NCI-H446 (cell line): Measurements from ENCODE around the gene RMC1.
"Not testable (repeated sequence)": the region's sequence is repeated elsewhere in the genome, so short reads cannot be mapped to it uniquely, and the experiment has no call there.

Source experiments
- DNase-seq, 2 experiments: peaks; one replicate each; lab custom pipeline; 2025; lab: John Stamatoyannopoulos, UW

Gene RMC1

DNA sequence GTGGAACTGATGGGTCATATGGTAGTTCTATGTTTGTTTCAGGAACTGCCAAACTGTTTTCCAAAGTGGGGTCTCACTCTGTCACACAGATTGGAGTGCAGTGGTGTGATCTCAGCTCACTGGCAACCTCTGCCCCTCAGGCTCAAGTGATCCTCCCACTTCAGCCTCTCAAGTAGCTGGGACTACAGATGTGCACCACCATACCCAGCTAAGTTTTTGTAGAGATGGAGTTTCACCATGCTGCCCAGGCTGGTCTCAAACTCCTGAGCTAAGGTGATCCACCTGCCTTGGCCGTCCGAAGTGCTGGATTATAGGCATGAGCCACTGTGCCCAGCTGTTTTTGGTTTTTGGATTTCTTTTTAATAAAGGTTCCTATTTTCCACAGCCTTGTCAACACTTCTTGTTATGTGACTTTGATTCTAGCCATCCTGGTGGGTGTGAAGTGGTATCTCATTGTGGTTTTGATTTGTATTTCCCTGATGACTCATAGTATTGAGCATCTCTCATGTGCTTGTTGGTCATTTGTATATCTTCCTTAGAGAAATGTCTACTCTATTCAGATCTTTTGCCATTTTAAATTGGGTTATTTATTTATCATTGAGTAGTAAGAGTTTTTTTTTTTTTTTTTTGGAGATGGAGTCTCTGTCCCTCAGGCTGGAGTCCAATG lies 60.2 kb downstream of the RMC1 start:
- DNase-seq: no peak

DNA sequence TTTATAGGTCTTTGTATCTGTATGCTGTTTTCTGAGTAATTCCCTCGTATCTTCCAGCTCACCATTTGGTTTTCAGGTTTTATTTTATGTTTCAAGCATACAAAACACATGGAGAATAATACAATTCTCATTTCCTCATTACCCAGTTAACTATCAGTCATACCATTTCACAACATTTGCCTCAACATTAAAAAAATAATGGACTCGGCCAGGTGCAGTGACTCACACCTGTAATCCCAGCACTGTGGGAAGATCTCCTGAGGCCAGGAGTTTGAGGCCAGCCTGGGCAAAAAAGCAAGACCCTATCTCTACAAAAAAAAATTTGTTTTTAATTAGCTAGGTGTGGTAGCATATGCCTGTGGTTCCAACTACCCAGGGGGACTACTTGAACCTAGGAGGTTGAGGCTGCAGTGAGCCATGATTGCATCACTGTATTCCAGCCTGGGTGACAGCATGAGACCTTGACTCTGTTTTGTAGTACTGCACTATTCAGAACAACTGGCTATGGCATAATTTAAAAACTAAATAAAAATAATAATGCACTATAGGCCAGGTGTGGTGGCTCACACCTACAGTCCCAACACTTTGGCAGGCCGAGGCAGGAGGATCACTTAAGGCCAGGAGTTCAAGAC lies 62.7 kb downstream of the RMC1 start:
- no peak for DNase-seq

DNA sequence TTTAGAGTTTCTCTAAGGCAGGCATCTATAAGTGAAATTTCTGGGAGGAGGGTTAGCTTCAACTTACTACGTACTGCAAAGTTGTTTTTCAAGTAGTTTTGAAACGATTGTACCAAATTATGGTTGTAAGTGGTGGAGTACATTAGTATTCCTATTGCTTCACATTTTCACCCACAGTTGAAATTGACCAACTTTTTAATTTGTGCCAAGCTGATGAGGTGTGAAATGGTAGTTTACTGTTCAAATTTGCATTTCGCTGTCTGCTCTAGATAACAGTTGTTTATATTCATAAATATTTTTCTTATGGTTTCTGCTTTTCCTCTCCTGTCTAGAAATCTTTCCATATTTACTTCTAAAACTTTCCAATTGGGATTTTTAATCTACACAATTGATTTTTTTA lies 64.4 kb downstream of the RMC1 start:
- no peak for DNase-seq

DNA sequence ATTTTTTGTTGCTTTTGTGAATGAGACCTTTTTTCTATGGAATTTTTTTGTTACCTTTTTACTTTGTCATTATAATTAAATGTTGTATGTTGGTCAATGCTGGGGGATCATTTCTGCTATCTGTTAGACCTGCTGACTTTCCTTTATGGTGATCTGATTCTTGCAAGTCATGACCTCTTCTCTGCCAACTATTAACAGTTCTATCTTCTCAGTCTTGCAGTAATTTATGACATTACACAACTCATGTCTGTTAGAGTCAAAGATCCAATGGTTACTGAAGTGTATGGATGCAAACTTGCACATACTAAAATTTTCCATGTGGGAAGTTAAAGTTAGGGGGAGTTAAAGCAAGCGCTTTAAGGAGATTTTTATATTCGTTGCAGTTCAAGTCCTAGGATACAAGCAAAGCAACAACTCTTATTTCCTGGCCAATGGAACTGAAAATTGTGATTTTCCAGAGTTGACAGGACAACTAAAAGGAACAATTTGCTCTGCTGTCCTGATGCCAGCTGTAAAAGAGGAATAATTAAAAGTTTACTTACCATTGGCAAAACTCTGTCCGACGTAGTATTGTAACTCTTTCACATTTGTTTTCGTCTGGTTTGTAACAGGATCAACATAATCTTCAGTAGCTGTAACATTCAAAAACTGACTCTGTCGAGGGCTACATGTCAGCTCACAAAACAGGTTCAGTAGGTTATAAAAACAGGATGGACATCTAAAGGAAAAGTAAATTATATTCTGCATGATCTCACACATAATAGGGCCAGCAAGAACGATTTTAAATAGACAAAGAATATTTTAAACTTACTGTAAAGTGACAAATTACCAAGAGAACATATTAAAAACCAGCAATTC lies 65.2 kb downstream of the RMC1 start:
- no peak for DNase-seq

DNA sequence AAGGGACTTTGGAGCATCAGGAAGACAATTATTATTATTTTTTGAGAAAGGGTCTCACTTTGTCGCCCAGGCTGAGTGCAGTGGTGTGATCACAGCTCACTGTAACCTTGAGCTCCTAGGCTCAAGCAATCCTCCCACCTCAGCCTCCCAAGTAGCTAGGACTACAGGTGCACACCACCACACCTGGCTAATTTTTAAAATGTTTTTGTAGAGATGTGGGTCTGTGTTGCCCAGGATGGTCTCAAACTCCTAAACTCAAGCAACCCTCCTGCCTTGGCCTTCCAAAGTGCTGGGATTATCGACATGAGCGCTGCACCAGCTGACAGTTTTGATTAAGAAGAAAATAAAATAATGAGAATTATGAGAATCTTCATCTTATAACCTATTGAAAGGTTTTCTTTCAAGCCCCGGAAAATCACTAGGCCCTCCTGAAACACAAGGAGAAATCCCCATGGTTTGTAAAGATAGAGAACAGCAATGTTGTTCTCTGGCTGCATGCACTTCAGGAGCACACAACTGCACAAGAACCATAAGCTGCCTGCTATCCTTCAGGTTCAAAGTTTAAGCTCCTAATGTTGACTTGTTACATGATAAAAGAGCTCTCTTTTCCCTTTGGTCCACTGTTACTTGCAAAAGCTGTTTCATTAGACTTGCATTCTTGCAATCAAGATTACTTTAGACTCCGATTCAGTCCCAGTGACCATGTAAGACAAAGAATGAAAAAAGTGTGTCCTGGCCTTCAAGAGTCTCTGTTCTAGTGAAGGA lies 66.2 kb downstream of the RMC1 start:
- no peak for DNase-seq

DNA sequence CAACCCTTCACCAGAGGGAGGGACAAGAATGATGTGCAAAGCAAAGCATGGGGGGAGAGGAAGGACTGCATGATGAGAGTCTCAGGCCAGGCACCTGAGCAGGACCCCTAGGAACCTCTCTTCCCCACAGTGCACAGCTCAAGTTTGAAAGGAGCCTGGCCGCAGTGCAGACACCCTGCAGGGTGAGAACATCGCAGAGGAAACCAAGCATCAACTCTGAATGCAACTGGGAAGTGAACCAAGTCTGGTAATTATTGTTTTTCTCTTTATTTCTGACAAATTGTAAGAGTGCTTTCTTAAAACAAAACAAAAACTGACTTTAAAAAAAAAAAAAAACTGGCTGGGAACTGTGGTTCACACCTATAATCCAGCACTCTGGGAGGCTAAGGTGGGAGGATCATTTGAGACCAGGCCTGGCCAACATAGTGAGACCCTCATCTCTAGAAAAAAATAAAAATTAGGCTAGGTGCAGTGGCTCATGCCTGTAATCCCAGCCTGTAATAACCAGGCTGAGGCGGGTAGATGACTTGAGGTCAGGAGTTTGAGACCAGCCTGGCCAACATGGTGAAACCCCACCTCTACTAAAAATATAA lies 67.7 kb downstream of the RMC1 start:
- no peak for DNase-seq

DNA sequence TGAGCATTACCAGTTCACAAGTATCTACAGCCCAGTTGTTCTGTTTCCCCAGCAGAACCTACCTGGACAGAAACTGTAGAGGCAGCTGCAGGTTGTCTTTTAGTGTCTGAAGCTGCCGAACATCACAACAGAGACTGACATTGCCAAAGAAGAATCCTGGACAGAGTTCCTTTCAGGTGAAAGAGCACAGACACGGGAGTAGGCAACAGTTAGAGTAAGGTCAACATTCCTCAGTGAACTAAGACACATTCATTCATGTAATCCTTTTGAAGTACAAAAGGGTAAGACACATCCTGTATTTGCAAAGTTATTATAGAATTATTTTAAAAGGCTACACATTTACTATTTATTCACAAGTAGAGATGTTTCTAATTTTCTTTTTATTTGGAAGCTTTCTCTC lies 68.7 kb downstream of the RMC1 start:
- no peak for DNase-seq

DNA sequence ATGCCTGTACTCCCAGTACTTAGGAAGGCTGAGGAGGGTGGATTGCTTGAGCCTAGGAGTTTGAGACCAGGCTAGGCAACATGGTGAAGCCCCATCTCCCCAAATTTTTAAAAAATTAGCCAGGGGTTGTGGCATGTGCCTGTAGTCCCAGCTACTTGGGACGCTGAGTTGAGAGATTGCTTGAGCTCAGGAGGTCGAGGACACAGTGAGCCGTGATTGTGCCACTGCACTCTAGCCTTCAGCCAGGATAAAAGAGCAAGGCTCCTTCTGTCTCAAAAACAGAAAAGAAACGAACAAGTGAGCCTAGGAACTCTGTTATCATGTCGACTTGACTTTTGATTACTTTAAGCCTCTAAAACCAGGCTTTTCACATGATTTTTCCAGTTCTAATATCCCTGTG lies 69.3 kb downstream of the RMC1 start:
- DNase-seq: no peak

DNA sequence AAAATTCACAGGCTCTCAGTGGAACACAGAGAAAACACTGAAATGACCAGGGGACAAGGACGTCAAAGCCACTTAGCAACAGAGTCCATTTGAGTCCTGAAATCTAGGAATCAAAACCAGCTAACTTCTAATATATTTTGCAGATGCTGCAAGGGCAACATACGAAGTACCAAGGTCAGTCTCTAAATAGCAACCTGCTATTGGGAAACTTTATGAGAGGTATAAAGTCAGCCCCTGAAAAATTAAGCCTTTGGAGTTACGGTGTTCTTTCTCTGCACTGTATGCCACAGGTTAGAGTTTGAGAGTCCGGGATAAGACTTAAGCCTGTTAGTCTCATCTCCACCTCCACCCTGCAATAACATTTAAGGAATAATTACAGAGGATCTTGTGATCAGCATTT lies 69.7 kb downstream of the RMC1 start:
- DNase-seq: no peak

DNA sequence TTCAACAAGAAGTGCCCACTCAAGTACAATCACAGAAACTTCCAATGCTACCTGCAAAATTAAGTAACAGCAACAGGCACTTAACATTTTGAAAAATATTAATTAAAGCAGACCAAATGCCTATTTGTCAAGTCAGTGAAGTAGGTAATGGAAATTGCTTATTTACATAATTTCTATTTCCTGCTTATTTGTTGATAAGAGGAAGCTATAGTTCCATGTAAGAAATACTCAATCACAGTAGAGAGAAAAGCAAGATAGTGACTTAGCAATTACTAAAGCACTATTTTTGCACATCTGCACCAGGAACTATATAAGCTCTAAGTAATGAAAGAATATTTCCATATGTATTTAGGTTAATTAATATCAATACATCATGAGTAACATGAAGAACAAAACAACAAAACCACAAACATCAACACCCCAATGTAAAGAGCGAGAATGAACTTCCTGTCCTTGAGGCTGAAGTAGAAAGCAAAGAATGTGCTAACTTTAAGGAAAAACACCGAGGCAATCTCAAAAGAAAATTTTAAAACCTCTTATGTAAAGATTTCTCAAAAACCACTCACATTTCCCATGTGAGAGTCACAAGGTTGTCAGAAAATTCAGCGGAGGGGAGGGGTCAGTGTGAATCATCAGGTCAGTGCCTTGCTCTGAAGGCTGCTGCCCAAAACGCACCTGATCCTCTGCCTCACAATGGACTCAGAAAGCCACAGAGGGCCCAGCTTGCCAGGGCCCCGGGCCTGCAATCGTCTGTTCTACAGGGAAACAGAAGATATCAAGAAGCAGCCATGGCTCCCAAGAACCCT lies 70.5 kb downstream of the RMC1 start:
- DNase-seq: no peak

DNA sequence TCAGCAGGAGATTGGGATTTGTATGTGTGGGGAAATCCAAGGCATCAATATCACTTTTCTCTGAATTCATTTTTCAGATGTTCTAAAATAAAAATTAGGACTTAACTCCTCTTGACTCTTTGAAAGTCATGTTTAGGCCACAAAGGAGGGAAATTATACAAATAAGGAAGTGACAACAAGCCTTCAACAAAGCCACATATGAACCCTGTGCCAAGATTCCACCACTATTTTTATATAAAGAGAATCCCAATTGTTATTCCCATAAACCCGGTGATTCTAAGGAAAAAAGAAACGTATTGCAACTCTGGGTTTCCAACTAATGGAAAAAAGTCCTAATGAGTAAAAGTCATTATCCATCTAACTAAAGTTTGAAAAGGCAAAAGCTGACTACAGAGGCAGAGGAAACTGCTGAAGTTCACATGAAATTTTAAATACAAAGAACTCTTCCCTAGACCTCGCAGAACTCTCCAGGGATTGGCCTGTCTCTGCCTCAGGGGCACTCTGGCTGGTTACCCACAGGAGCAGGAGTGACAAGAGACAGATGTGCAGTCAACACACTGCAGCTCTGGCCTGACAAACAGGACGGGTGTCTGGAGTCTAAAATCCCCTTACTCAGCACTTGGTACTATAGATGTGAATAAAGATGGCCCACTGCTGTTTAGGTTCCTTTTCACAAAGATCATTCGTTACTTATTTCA lies 71.4 kb downstream of the RMC1 start:
- DNase-seq: no peak

DNA sequence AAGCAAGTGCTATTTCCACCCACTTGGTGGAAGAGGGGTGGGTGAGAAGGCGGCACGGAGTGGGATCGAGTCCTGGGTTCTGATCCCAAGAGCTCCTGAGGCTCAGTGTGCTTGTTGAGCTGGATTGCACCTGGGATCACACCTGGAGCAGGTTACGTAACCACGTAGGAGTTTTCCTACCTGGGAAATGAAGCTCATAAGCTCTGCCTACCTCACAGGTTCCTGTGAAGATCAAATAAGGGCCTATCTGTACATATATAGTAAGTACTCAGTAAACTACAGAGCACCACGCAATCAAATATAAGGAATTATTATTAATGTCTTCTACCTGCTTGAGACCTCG lies 72.0 kb downstream of the RMC1 start:
- no peak for DNase-seq

DNA sequence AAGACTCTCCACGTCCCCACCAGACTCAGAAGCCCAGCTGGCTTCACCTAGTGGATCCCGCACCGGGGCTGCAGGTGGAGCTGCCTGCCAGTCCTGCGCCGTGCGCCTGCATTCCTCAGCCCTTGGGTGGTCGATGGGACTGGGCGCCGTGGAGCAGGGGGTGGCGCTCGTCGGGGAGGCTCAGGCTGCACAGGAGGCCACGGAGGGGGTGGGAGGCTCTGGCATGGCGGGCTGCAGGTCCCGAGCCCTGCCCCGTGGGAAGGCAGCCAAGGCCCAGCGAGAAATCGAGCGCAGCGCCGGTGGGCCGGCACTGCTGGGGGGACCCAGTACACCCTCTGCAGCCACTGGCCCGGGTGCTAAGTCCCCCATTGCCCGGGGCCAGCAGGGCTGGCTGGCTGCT lies 74.2 kb downstream of the RMC1 start:
- DNase-seq: not testable (repeated sequence)

DNA sequence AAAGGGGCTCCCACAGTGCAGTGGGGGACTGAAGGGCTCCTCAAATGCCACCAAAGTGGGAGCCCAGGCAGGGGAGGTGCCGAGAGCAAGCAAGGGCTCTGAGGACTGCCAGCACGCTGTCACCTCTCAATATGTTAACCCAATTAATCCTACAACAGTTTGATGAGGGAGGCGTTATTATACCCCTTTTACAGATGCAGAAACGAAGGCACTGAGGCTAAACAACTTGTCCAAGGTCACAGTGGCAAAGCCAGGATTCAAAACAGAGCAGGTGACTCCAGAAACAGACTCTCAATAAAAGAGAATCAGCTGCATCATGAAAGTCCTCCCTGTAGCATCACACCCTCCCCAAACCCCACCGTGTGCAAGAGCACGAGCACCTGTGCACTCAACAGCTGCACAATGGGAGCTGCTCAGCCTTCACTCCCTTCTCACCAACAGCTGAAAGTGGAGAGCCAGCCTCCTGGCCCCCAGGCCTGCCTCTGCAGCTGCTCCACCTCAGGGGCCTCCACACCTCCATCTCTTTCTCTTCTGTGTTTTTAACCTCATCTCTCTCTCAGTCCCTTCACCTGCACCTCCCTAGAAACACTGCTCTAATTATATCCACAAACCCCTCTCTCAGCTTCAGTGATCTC lies 74.9 kb downstream of the RMC1 start:
- no peak for DNase-seq

DNA sequence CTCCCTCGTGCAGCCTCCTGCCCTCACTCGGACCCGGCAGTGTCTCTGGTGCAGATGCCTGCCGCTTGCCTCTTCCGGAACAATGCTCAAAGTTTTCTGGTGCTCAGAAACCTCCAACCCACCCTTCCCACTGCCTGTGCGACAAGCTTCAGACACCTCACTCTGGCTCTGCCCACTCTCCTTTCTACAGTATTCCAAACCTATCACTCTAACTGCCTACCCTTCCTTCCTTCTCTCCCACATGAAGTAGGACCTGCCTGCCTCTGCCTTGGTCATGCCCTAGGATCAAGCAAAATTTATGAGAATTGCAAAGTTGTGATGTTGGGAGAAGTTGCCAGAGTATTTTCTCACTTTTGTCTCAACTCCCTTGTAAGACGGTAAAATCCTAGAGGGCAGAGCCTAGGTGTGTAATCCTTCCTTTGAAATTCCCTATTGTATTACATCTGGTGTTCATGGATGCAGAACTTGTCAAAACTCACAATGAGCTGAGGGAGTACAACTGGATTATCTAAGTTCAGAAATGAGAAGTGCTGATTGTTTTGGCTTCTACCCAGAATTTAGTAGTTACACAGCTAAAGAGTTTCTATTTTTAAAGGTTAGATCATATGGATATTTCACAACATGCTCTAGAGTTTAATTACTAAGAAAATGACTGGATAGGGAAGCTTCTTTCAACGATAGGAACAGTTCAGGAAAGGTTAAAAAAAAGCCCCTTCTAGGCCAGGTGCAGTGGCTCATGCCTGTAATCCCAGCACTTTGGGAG lies 75.8 kb downstream of the RMC1 start:
- no peak for DNase-seq

DNA sequence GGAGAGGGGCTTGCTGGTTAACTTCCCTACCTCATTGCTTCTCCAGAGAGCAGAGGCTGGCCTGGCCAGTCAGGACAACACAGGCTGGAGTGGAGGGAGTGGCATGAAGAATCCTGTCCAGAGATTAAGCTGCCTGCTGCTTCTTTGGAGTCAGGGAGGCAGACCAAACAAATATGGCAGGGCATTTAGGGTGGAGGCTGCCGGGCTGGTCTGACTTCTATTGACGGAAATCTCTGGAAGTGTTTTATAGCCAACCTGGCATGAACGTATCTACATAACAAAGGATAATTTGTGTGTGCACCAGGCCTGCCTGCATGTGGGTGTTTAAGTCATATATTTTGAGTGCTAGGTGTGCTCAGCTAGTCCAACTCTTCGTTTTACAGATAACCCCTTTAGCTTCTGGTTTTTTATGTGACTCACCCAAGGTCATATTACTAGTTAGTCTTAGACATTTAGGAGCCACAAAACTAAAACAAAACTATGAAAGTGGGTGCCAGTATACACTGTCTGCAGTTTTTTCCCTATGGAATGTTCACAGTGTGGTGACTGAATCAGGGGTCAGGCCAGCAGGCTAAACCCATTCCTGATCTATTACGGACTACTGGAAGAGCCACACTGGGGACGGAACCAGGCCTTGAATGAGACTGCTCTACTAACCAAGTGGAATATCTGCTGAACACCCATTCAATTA lies 77.5 kb downstream of the RMC1 start:
- no peak for DNase-seq
